B cell (primary cell): ENCODE results near the gene PRKCZ. TPM values are rescaled to one million over a fixed set of nuclear protein-coding genes. Genes with fewer than 3 reads are reported as not detected.

Source experiments
- ATAC-seq: fragments of 200-7000 bp; cut with Tn5 transposase; one replicate; pipeline ENCODE4 v1.10.0; 2021; ENCODE audit warnings: low read depth, mild to moderate bottlenecking, moderate number of reproducible peaks, moderate library complexity
- CTCF ChIA-PET: fragments of 350-600 bp; sonication (Branson Sonifier 250); formaldehyde crosslinking; loops from one replicate; lab custom pipeline; 2021; ENCODE audit warnings: antibody characterized with exemption, inconsistent platforms; lab: Charles Lee
- POLR2A ChIA-PET: fragments of 350-600 bp; sonication (Branson Sonifier 250); formaldehyde crosslinking; loops from one replicate; lab custom pipeline; 2021; ENCODE audit warnings: antibody characterized with exemption; lab: Charles Lee
- DNase-seq: peaks from one replicate; pipeline ENCODE4 v3.0.0; 2013
- H2AFZ ChIP-seq: 2 replicates; pipeline ENCODE4 v1.6.1; 2012; ENCODE audit warnings: mild to moderate bottlenecking, low read depth, low read length; ENCODE audit not compliant: insufficient read depth, poor library complexity, severe bottlenecking
- H3K27ac ChIP-seq, 2 donors: 1 replicate in 1 of 2; 2 replicates in 1 of 2; pipeline ENCODE4 v1.5.1; 2012 to 2013; ENCODE audit warnings: low read length in 2 of 2, mild to moderate bottlenecking in 2 of 2, moderate library complexity in 1 of 2
- H3K27me3 ChIP-seq, 4 experiments: fragments of 200-600 bp in 1 of 4; sonication (generic) in 1 of 4; replicated peaks in 1 of 4; 1 replicate in 2 of 4; 2 replicates in 2 of 4; pipeline versions ENCODE4 v1.6.1 to v1.7.0; 2013 to 2016; ENCODE audit warnings: low read length in 3 of 4, mild to moderate bottlenecking in 2 of 4, mixed read lengths in 1 of 4, moderate library complexity in 1 of 4; ENCODE audit not compliant: insufficient read depth in 4 of 4, control insufficient read depth in 3 of 4; ENCODE audit errors: control extremely low read depth in 1 of 4
- H3K36me3 ChIP-seq, 2 experiments: replicated peaks in 1 of 2; 1 replicate in 1 of 2; 2 replicates in 1 of 2; pipeline versions ENCODE4 v1.6.1 to v1.7.1; 2013; ENCODE audit warnings: low read length in 1 of 2; ENCODE audit not compliant: insufficient read depth in 2 of 2, control insufficient read depth in 1 of 2; ENCODE audit errors: control extremely low read depth in 1 of 2, extremely low read depth in 1 of 2
- H3K4me1 ChIP-seq, 2 donors: fragments of 200-600 bp in 1 of 2; sonication (generic) in 1 of 2; 1 replicate in 1 of 2; 2 replicates in 1 of 2; pipeline versions ENCODE4 v1.5.1 to v1.6.1; 2013 to 2017; ENCODE audit warnings: low read length in 2 of 2; ENCODE audit not compliant: control insufficient read depth in 2 of 2, insufficient read depth in 2 of 2
- H3K4me2 ChIP-seq: replicated peaks from 2 replicates; pipeline ENCODE3; 2012; ENCODE audit warnings: mild to moderate bottlenecking, low read depth, low read length; ENCODE audit not compliant: poor library complexity, severe bottlenecking
- H3K4me3 ChIP-seq, 5 experiments: fragments of 200-600 bp in 1 of 5; sonication (generic) in 1 of 5; 1 replicate in 3 of 5; 2 replicates in 2 of 5; pipeline versions ENCODE4 v1.5.1 to v1.7.0; 2011 to 2016; ENCODE audit warnings: low read length in 4 of 5, mild to moderate bottlenecking in 4 of 5, low read depth in 2 of 5, control low read depth in 1 of 5, moderate library complexity in 1 of 5; ENCODE audit not compliant: insufficient read depth in 1 of 5; ENCODE audit errors: control extremely low read depth in 1 of 5, extremely low read depth in 1 of 5
- H3K79me2 ChIP-seq: fragments of 200-600 bp; sonication (generic); one replicate; pipeline ENCODE4 v1.6.0; 2016; ENCODE audit warnings: low read length; ENCODE audit not compliant: control insufficient read depth, insufficient read depth
- H3K9ac ChIP-seq: fragments of 200-600 bp; sonication (generic); 2 replicates; pipeline ENCODE4 v1.6.1; 2017; ENCODE audit warnings: mild to moderate bottlenecking, low read length, moderate library complexity
- H3K9me3 ChIP-seq, 3 donors: one replicate each; pipeline versions ENCODE4 v1.6.1 to v1.7.1; 2013; ENCODE audit warnings: low read length in 2 of 3; ENCODE audit not compliant: control insufficient read depth in 2 of 3, insufficient read depth in 1 of 3; ENCODE audit errors: control extremely low read depth in 1 of 3
- H4K20me1 ChIP-seq: 2 replicates; pipeline ENCODE4 v1.6.0; 2012; ENCODE audit warnings: mild to moderate bottlenecking, low read length; ENCODE audit not compliant: insufficient read depth, control insufficient read depth, poor library complexity, severe bottlenecking
- H3K27ac Mint-ChIP-seq: one replicate; pipeline ENCODE4 v1.8.0; 2021; ENCODE audit warnings: mixed read lengths
- H3K27me3 Mint-ChIP-seq: one replicate; pipeline ENCODE4 v1.8.0; 2021; ENCODE audit warnings: mixed read lengths
- H3K4me1 Mint-ChIP-seq: one replicate; pipeline ENCODE4 v1.8.0; 2021; ENCODE audit warnings: mixed read lengths
- H3K4me3 Mint-ChIP-seq: one replicate; pipeline ENCODE4 v1.8.0; 2021; ENCODE audit warnings: mixed read lengths
- H3K9me3 Mint-ChIP-seq: one replicate; pipeline ENCODE4 v1.8.0; 2022; ENCODE audit warnings: mixed read lengths; ENCODE audit not compliant: insufficient read depth
- EZH2 ChIP-seq: IDR thresholded peaks from 2 replicates; pipeline ENCODE4 v1.6.1; 2012; ENCODE audit warnings: borderline replicate concordance, low read depth, mild to moderate bottlenecking, moderate library complexity, low read length; ENCODE audit not compliant: insufficient read depth, poor library complexity, severe bottlenecking
- WGBS: methylation state at CpG from one replicate; pipeline ENCODE4 v1.1.5; 2013; ENCODE audit warnings: missing lambda C conversion rate; ENCODE audit not compliant: insufficient coverage; 5-methylcytosine and 5-hydroxymethylcytosine counted together
- intact Hi-C: fragments of 100-400 bp; cut with micrococcal nuclease; formaldehyde crosslinking; loops from one replicate; pipeline ENCODE4 v1.10.0; 2022
- polyA plus RNA-seq: library from polyadenylated mRNA; depleted of rRNA; stranded (reverse); fragments of >200 nt; gene quantifications from 2 replicates; pipeline ENCODE4 v1.2.3, GENCODE V29; 2012
- total RNA-seq, 2 donors: library from RNA; stranded (reverse); fragments of 120-200 nt in 1 of 2; gene quantifications; 1 replicate in 1 of 2; 2 replicates in 1 of 2; pipeline versions ENCODE4 v1.2.3 to v1.2.4, GENCODE V29; 2013 to 2022
- TF ChIP-seq, protein P1 (sequence below): fragments of 200-600 bp; IDR thresholded peaks from one replicate; pipeline ENCODE4 v1.8.0; 2022; ENCODE audit warnings: antibody characterized with exemption, mild to moderate bottlenecking

Gene PRKCZ
- total and polyA plus RNA-seq, 2 donors (not counting 1 experiment from before 2014, with no cell fraction given): 17.9 to 53.2 TPM

DNA sequence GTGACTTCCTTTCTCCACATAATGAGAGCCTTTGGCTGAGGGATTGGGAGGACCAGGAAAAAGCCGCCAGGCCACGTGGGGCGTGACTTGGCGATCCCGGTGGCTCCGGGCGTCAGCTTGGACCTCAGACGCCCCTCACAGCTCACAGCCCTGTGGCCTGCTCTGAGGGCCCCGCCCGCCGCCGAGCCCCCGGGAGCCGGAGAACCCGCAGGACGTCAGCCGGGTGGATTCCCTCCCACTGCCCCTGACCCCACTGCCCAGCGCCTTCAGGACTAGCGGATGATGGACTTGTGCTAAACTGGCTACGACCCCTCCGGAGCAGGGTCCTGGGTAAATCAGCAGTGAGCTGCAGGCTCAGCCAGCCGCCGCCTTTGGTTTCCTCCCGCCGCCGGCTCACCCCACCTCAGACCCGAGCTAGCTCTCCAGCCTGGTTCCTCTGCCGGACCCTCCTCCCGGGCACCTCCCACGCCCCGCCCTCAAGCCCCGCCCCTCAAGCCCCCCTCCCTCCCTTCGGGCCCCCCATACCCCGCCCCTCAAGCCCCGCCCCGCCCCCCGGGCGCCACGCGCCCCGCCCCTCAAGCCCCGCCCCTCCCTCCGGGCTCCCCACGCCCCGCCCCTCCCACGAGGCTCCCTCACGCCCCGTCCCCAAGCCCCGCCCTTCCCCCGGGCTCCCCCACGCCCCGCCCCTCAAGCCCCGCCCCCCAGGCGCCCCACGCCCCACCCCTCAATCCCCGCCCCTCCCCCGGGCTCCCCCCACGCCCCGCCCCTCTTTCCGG lies 154.4 kb downstream of the PRKCZ start:
- H3K4me3 ChIP-seq: peak overlapping the region in 4 of 5 experiments; percentile 43 to 68 (median 53)
- peak overlapping the region; percentile 92 for H3K4me2 ChIP-seq
- ATAC-seq: peak; percentile 52
- peak overlapping the region; percentile 68 for H3K9ac ChIP-seq
- no peaks in the 10 kb centered on the region for H3K36me3 ChIP-seq
- TF ChIP-seq EZH2: no peak
- TF ChIP-seq, protein P1, sequence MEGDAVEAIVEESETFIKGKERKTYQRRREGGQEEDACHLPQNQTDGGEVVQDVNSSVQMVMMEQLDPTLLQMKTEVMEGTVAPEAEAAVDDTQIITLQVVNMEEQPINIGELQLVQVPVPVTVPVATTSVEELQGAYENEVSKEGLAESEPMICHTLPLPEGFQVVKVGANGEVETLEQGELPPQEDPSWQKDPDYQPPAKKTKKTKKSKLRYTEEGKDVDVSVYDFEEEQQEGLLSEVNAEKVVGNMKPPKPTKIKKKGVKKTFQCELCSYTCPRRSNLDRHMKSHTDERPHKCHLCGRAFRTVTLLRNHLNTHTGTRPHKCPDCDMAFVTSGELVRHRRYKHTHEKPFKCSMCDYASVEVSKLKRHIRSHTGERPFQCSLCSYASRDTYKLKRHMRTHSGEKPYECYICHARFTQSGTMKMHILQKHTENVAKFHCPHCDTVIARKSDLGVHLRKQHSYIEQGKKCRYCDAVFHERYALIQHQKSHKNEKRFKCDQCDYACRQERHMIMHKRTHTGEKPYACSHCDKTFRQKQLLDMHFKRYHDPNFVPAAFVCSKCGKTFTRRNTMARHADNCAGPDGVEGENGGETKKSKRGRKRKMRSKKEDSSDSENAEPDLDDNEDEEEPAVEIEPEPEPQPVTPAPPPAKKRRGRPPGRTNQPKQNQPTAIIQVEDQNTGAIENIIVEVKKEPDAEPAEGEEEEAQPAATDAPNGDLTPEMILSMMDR: no peak
- intact Hi-C loops: loop anchor here (1.0 to 5.0 kb wide), 6 partner anchors 9 to 382 kb away; partner anchors contain the start of gene PRXL2B
- Mint-ChIP-seq H3K4me3 (peak overlapping the region; percentile 73), H3K4me1 (peaks cover 33% of the 10 kb centered on the region), H3K27me3 (no peaks in the 10 kb centered on the region), H3K27ac (peak overlapping the region; percentile 56), H3K9me3 (no peaks in the 10 kb centered on the region)
- peak overlapping the region; percentile 58 for H2AFZ ChIP-seq
- peaks cover 0 to 3% (median 0%) of the 10 kb centered on the region in 3 donors for H3K9me3 ChIP-seq
- WGBS: 5% methylated on average over 25 of the region's 60 CpGs
- peak overlapping the region; percentile 36 to 59 for H3K27ac ChIP-seq
- H3K4me1 ChIP-seq: peaks cover 35 to 47% of the 10 kb centered on the region in 2 donors
- no peaks in the 10 kb centered on the region for H3K79me2 ChIP-seq
- CTCF ChIA-PET: interaction anchor here (1.0 to 2.1 kb wide), 3 partner anchors 9 to 180 kb away, joined by 3 to 18 read pairs (median 6); partner anchors contain the start of gene FAAP20
- DNase-seq: peak; percentile 84
- H3K27me3 ChIP-seq: no peaks in the 10 kb centered on the region
- POLR2A ChIA-PET: interaction anchor here (0.9 to 1.6 kb wide), 5 partner anchors 10 to 187 kb away, joined by 3 to 8 read pairs (median 4); partner anchors contain the start of genes FAAP20, MORN1 and RER1
- H4K20me1 ChIP-seq: no peaks in the 10 kb centered on the region
